ENCODE measurements around the gene TMEM203. TPM values are rescaled to one million over a fixed set of nuclear protein-coding genes. Genes with fewer than 3 reads are reported as not detected.

TMEM203 gene
- total RNA-seq, 1 experiment from 2014 or later, result 35.5 TPM

DNA sequence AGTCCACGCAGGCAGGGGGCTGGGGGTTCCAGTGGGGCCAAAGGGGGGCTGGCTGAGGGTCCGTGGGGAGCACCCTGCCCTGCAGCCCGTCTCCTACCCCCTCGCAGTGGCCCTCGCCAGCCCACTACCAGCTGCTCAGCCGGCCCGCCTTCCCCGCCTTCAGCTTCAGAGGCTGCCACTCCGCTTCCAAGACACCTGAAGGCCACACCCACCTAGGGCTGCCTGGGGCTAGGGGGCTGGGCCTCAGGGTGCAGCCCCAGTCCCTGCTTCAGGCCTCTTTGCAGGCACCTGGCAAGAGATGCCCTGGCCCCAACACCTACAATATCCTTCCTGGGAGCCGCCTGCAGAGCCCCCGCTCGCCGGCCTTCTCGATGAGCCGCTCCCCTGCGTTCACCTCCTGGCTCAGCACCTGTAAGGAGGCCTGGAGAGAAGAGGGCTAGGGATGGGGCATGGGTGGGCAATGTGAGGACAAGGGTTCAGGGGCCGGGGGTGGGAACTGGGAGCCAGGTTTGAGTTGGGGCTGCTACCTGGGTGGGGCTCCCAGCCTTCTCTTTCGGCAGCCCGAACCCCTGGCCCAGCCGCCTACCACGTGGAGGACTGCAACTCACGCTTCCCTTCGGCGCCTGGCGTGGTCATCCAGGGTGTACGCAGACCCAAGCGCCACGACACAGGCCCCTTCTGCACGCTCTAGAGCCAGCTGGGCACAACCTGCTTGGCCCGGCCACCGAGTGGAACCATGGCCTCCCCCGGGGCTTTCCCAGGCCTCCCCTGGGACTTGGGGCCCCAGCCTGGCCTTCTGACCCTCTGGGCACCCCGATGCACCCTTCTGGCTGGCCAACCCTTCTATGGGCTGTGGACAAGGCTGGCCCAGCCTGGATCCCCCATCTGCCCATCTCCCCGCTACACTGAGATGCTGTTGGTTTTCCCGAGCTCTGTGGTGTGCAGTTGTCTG lies 47.4 kb upstream of the TMEM203 start:
- Histone ChIP-seq H3T11ph (ENCODE audit: low read length) (no peak overlapping the region), H3K27ac (ENCODE audit: insufficient read length, low read depth, low read length) (no peak overlapping the region), H3K79me2 (ENCODE audit: insufficient read depth, low read length) (peaks cover 6% of the 10 kb centered on the region; the same call in 1 of the 2 replicates), H2BK20ac (ENCODE audit: low read depth, low read length, poor library complexity, severe bottlenecking) (no peak overlapping the region), H4K8ac (replicated peaks; ENCODE audit: insufficient read length, low read depth, low read length) (no peak overlapping the region), H2AK5ac (ENCODE audit: insufficient read length, low read length) (no peak overlapping the region), H4K5ac (ENCODE audit: insufficient read length, low read depth, low read length) (no peak overlapping the region), H4K91ac (ENCODE audit: insufficient read length, low read depth, low read length) (no peak overlapping the region), H3K4me1 (ENCODE audit: insufficient read depth, low read length) (no peaks in the 10 kb centered on the region), H3K4ac (ENCODE audit: low read depth, low read length) (no peak overlapping the region), H2BK12ac (ENCODE audit: insufficient read length, low read depth, low read length) (no peak overlapping the region), H3K18ac (ENCODE audit: insufficient read length, low read depth, low read length) (no peak overlapping the region), H3K79me1 (ENCODE audit: insufficient read depth, low read depth, low read length, poor library complexity, severe bottlenecking) (peaks cover 5% of the 10 kb centered on the region), H3K4me2 (ENCODE audit: insufficient read depth, insufficient read length, low read length) (no peak overlapping the region), H4K20me1 (ENCODE audit: control insufficient read depth, insufficient read depth, insufficient read length) (no peaks in the 10 kb centered on the region), H2AFZ (ENCODE audit: low read length) (no peak overlapping the region), H2BK5ac (ENCODE audit: insufficient read length, low read length) (no peak overlapping the region), H3K9ac (ENCODE audit: extremely low read depth, insufficient read length, low read length) (no peak overlapping the region), H3K56ac (ENCODE audit: insufficient read length, low read depth, low read length) (no peak overlapping the region), H3K9me3 (ENCODE audit: control insufficient read depth, low read depth, low read length) (no peaks in the 10 kb centered on the region), H3K27me3 (ENCODE audit: insufficient read depth, low read length) (no peaks in the 10 kb centered on the region), H2BK15ac (ENCODE audit: low read depth, low read length) (no peak overlapping the region), H3K23ac (ENCODE audit: insufficient read length, low read depth, low read length) (no peak overlapping the region), H3K23me2 (ENCODE audit: insufficient read length, low read depth, low read length, poor library complexity, severe bottlenecking) (peaks cover 14% of the 10 kb centered on the region), H3K14ac (ENCODE audit: insufficient read depth, low read length) (no peak overlapping the region), H2BK120ac (ENCODE audit: low read depth, low read length, poor library complexity, severe bottlenecking) (no peak overlapping the region)
- TF ChIP-seq, protein P1, sequence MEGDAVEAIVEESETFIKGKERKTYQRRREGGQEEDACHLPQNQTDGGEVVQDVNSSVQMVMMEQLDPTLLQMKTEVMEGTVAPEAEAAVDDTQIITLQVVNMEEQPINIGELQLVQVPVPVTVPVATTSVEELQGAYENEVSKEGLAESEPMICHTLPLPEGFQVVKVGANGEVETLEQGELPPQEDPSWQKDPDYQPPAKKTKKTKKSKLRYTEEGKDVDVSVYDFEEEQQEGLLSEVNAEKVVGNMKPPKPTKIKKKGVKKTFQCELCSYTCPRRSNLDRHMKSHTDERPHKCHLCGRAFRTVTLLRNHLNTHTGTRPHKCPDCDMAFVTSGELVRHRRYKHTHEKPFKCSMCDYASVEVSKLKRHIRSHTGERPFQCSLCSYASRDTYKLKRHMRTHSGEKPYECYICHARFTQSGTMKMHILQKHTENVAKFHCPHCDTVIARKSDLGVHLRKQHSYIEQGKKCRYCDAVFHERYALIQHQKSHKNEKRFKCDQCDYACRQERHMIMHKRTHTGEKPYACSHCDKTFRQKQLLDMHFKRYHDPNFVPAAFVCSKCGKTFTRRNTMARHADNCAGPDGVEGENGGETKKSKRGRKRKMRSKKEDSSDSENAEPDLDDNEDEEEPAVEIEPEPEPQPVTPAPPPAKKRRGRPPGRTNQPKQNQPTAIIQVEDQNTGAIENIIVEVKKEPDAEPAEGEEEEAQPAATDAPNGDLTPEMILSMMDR (conservative IDR thresholded peaks at IDR 0.05), result no peak
- Mint-ChIP-seq H3K4me3 (peak overlapping the region in 1 of 2 experiments; percentile 29; a peak in 1 of 5 replicates), H3K4me1 (peaks cover 8 to 19% of the 10 kb centered on the region in 2 experiments), H3K27ac (no peak overlapping the region; a peak in 1 of 7 replicates), H3K9me3 (no peaks in the 10 kb centered on the region; a peak in 1 of 5 replicates), H3K36me3 (ENCODE audit: insufficient read depth in 1 of 3, low read depth in 3 of 3) (peaks cover 7 to 12% (median 8%) of the 10 kb centered on the region in 3 experiments; a peak in 6 of 7 replicates), H3K27me3 (ENCODE audit: low read depth) (peaks cover 20% of the 10 kb centered on the region)
- DNase-seq, result peak; percentile 69
- no CpG with 5 or more reads among the region's 35 CpGs for WGBS (ENCODE audit: extremely low coverage, insufficient read length, low lambda C conversion rate)
